Thyroid gland (tissue), 4 donors: ENCODE data around the gene RGS1.

Experiments
- POLR2A ChIP-seq, 2 donors: fragments of 450-650 bp; IDR thresholded peaks; one replicate each; pipeline ENCODE4 v1.6.1; 2017; ENCODE audit warnings: antibody characterized with exemption in 2 of 2, mild to moderate bottlenecking in 2 of 2, moderate library complexity in 1 of 2
- TF ChIP-seq, protein P1 (sequence below), 6 experiments: fragments of 200-600 bp in 3 of 6; fragments of 450-650 bp in 3 of 6; sonication (generic) in 3 of 6; IDR thresholded peaks; one replicate each; pipeline ENCODE4 v1.5.1; 2016 to 2019; ENCODE audit warnings: antibody characterized with exemption in 6 of 6, mild to moderate bottlenecking in 2 of 6, inconsistent platforms in 1 of 6, moderate library complexity in 1 of 6

DNA sequence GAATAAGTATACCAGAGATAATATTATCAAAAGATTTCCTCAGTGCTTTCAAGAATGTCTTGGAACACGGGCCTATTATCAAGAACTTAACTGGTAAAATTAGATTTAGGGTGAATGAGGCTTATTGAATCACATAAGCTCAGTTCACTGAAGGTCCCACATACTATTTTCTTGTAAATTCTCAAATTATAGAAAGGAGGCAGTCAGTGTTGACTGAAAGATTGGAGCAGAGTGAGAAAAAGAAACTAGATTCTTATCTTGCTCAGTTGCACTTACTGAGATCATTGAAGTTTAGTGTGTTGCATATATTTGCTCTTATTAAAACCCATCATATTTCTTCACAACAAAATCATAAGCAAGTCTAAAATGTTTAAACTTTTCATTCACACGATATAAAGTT is 3.9 kb upstream of the RGS1 start:
- TF ChIP-seq, protein P1, sequence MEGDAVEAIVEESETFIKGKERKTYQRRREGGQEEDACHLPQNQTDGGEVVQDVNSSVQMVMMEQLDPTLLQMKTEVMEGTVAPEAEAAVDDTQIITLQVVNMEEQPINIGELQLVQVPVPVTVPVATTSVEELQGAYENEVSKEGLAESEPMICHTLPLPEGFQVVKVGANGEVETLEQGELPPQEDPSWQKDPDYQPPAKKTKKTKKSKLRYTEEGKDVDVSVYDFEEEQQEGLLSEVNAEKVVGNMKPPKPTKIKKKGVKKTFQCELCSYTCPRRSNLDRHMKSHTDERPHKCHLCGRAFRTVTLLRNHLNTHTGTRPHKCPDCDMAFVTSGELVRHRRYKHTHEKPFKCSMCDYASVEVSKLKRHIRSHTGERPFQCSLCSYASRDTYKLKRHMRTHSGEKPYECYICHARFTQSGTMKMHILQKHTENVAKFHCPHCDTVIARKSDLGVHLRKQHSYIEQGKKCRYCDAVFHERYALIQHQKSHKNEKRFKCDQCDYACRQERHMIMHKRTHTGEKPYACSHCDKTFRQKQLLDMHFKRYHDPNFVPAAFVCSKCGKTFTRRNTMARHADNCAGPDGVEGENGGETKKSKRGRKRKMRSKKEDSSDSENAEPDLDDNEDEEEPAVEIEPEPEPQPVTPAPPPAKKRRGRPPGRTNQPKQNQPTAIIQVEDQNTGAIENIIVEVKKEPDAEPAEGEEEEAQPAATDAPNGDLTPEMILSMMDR (IDR thresholded peaks at IDR 0.05) = no peak
- no peak for TF ChIP-seq POLR2A (IDR thresholded peaks at IDR 0.05)
